ENCODE measurements around the gene CFH.

The CFH gene

DNA sequence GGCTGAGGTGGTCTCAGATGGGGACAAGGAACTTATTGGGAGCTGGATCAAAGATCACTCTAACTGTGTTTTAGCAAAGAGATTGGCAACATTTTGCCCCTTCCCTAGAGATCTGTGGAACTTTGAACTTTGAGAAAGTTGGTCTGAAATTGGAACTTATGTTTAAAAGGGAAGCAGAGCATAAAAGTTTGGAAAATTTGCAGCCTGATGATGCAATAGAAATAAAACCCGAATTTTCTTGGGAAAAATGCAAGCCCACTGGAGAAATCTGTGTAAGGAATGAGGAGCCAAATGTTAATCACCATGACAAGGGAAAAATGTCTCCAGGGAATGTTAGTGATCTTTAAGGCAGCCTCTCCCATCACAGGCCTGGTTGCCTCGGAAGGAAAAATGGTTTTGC lies 17.2 kb downstream of the CFH start:
- Histone ChIP-seq H3K4me2 (ENCODE audit: low read length) (no peak overlapping the region), H3F3A (ENCODE audit: control insufficient read depth, insufficient read depth) (no peaks in the 10 kb centered on the region), H3K4me3 (ENCODE audit: low read length) (no peak overlapping the region), H3K9me2 (replicated peaks; ENCODE audit: control insufficient read depth, low read length) (no peaks in the 10 kb centered on the region), H3K27me3 (ENCODE audit: control insufficient read depth, low read length) (no peaks in the 10 kb centered on the region), H3K27ac (ENCODE audit: low read depth, low read length) (no peak overlapping the region), H3K4me1 (ENCODE audit: control insufficient read depth, low read length) (no peaks in the 10 kb centered on the region), H3K9me3 (ENCODE audit: control insufficient read depth, insufficient read depth, low read length) (no peaks in the 10 kb centered on the region), H3K79me2 (ENCODE audit: control insufficient read depth, low read length) (no peaks in the 10 kb centered on the region), H4K20me1 (ENCODE audit: control insufficient read depth, insufficient read depth, low read depth, low read length) (no peaks in the 10 kb centered on the region), H3K36me3 (ENCODE audit: control insufficient read depth, low read length) (no peaks in the 10 kb centered on the region)
- TF ChIP-seq, protein P1, sequence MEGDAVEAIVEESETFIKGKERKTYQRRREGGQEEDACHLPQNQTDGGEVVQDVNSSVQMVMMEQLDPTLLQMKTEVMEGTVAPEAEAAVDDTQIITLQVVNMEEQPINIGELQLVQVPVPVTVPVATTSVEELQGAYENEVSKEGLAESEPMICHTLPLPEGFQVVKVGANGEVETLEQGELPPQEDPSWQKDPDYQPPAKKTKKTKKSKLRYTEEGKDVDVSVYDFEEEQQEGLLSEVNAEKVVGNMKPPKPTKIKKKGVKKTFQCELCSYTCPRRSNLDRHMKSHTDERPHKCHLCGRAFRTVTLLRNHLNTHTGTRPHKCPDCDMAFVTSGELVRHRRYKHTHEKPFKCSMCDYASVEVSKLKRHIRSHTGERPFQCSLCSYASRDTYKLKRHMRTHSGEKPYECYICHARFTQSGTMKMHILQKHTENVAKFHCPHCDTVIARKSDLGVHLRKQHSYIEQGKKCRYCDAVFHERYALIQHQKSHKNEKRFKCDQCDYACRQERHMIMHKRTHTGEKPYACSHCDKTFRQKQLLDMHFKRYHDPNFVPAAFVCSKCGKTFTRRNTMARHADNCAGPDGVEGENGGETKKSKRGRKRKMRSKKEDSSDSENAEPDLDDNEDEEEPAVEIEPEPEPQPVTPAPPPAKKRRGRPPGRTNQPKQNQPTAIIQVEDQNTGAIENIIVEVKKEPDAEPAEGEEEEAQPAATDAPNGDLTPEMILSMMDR (IDR thresholded peaks at IDR 0.05; ENCODE audit: low read depth, low read length, poor library complexity, severe bottlenecking), result no peak
- TF ChIP-seq EZH2phosphoT487 (IDR thresholded peaks at IDR 0.05; ENCODE audit: borderline replicate concordance, low read length), result no peak

GRCh38 chr1:196669693-196670092 lies 17.9 kb downstream of the CFH start:
- Histone ChIP-seq H3K9me3 (ENCODE audit: control insufficient read depth, insufficient read depth, low read length) (no peaks in the 10 kb centered on the region), H3K9me2 (replicated peaks; ENCODE audit: control insufficient read depth, low read length) (no peaks in the 10 kb centered on the region), H3K4me2 (ENCODE audit: low read length) (no peak overlapping the region), H4K20me1 (ENCODE audit: control insufficient read depth, insufficient read depth, low read depth, low read length) (no peaks in the 10 kb centered on the region), H3K36me3 (ENCODE audit: control insufficient read depth, low read length) (no peaks in the 10 kb centered on the region), H3K27ac (ENCODE audit: low read depth, low read length) (no peak overlapping the region), H3F3A (ENCODE audit: control insufficient read depth, insufficient read depth) (no peaks in the 10 kb centered on the region), H3K27me3 (ENCODE audit: control insufficient read depth, low read length) (no peaks in the 10 kb centered on the region), H3K4me3 (ENCODE audit: low read length) (no peak overlapping the region), H3K79me2 (ENCODE audit: control insufficient read depth, low read length) (no peaks in the 10 kb centered on the region), H3K4me1 (ENCODE audit: control insufficient read depth, low read length) (no peaks in the 10 kb centered on the region)
- TF ChIP-seq, protein P1 (IDR thresholded peaks at IDR 0.05; ENCODE audit: low read depth, low read length, poor library complexity, severe bottlenecking), result no peak
- TF ChIP-seq EZH2phosphoT487 (IDR thresholded peaks at IDR 0.05; ENCODE audit: borderline replicate concordance, low read length), result no peak

DNA sequence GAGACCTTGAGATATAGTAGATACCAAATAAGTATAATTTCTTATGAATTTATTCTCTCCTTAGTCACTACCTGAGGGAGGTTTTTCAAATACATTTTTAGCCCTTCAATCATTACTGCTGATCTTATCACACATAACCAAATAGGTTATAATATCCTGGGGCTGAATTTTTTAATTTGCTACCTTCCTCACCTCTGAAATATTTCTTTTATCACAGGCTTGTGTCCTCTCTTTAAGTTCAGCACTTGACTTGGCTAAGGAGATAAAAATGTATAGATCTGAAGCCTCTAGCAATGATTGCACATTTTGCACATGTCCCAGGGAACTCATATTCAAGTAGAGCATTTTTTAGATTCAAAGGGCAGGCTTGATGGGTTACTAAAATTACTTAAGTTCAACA lies 23.1 kb downstream of the CFH start:
- no peaks in the 10 kb centered on the region for H3K27me3 ChIP-seq (ENCODE audit: control insufficient read depth, low read length)
- H3K9me3 ChIP-seq (ENCODE audit: control insufficient read depth, insufficient read depth, low read length), result no peaks in the 10 kb centered on the region
- H3K4me2 ChIP-seq (ENCODE audit: low read length), result no peak overlapping the region
- no peaks in the 10 kb centered on the region for H4K20me1 ChIP-seq (ENCODE audit: control insufficient read depth, insufficient read depth, low read depth, low read length)
- H3F3A ChIP-seq (ENCODE audit: control insufficient read depth, insufficient read depth), result no peaks in the 10 kb centered on the region
- H3K36me3 ChIP-seq (ENCODE audit: control insufficient read depth, low read length), result no peaks in the 10 kb centered on the region
- TF ChIP-seq EZH2phosphoT487 (IDR thresholded peaks at IDR 0.05; ENCODE audit: borderline replicate concordance, low read length), result no peak
- TF ChIP-seq, protein P1 (IDR thresholded peaks at IDR 0.05; ENCODE audit: low read depth, low read length, poor library complexity, severe bottlenecking), result no peak
- no peaks in the 10 kb centered on the region for H3K4me1 ChIP-seq (ENCODE audit: control insufficient read depth, low read length)
- no peaks in the 10 kb centered on the region for H3K79me2 ChIP-seq (ENCODE audit: control insufficient read depth, low read length)
- H3K27ac ChIP-seq (ENCODE audit: low read depth, low read length), result no peak overlapping the region
- no peaks in the 10 kb centered on the region for H3K9me2 ChIP-seq (replicated peaks; ENCODE audit: control insufficient read depth, low read length)
- H3K4me3 ChIP-seq (ENCODE audit: low read length), result no peak overlapping the region
